B cell (primary cell): Measurements from ENCODE around the gene NR5A2. TPM values are rescaled to one million over a fixed set of nuclear protein-coding genes. Genes with fewer than 3 reads are reported as not detected.

Source experiments
- ATAC-seq: fragments of 200-7000 bp; cut with Tn5 transposase; one replicate; pipeline ENCODE4 v1.10.0; 2021; ENCODE audit warnings: low read depth, mild to moderate bottlenecking, moderate number of reproducible peaks, moderate library complexity
- CTCF ChIA-PET: fragments of 350-600 bp; sonication (Branson Sonifier 250); formaldehyde crosslinking; loops from one replicate; lab custom pipeline; 2021; ENCODE audit warnings: antibody characterized with exemption, inconsistent platforms; lab: Charles Lee
- POLR2A ChIA-PET: fragments of 350-600 bp; sonication (Branson Sonifier 250); formaldehyde crosslinking; loops from one replicate; lab custom pipeline; 2021; ENCODE audit warnings: antibody characterized with exemption; lab: Charles Lee
- DNase-seq: peaks from one replicate; pipeline ENCODE4 v3.0.0; 2013
- H2AFZ ChIP-seq: 2 replicates; pipeline ENCODE4 v1.6.1; 2012; ENCODE audit warnings: mild to moderate bottlenecking, low read depth, low read length; ENCODE audit not compliant: insufficient read depth, poor library complexity, severe bottlenecking
- H3K27ac ChIP-seq, 2 donors: 1 replicate in 1 of 2; 2 replicates in 1 of 2; pipeline ENCODE4 v1.5.1; 2012 to 2013; ENCODE audit warnings: low read length in 2 of 2, mild to moderate bottlenecking in 2 of 2, moderate library complexity in 1 of 2
- H3K27me3 ChIP-seq, 4 experiments: fragments of 200-600 bp in 1 of 4; sonication (generic) in 1 of 4; replicated peaks in 1 of 4; 1 replicate in 2 of 4; 2 replicates in 2 of 4; pipeline versions ENCODE4 v1.6.1 to v1.7.0; 2013 to 2016; ENCODE audit warnings: low read length in 3 of 4, mild to moderate bottlenecking in 2 of 4, mixed read lengths in 1 of 4, moderate library complexity in 1 of 4; ENCODE audit not compliant: insufficient read depth in 4 of 4, control insufficient read depth in 3 of 4; ENCODE audit errors: control extremely low read depth in 1 of 4
- H3K36me3 ChIP-seq, 2 experiments: replicated peaks in 1 of 2; 1 replicate in 1 of 2; 2 replicates in 1 of 2; pipeline versions ENCODE4 v1.6.1 to v1.7.1; 2013; ENCODE audit warnings: low read length in 1 of 2; ENCODE audit not compliant: insufficient read depth in 2 of 2, control insufficient read depth in 1 of 2; ENCODE audit errors: control extremely low read depth in 1 of 2, extremely low read depth in 1 of 2
- H3K4me1 ChIP-seq, 2 donors: fragments of 200-600 bp in 1 of 2; sonication (generic) in 1 of 2; 1 replicate in 1 of 2; 2 replicates in 1 of 2; pipeline versions ENCODE4 v1.5.1 to v1.6.1; 2013 to 2017; ENCODE audit warnings: low read length in 2 of 2; ENCODE audit not compliant: control insufficient read depth in 2 of 2, insufficient read depth in 2 of 2
- H3K4me2 ChIP-seq: replicated peaks from 2 replicates; pipeline ENCODE3; 2012; ENCODE audit warnings: mild to moderate bottlenecking, low read depth, low read length; ENCODE audit not compliant: poor library complexity, severe bottlenecking
- H3K4me3 ChIP-seq, 5 experiments: fragments of 200-600 bp in 1 of 5; sonication (generic) in 1 of 5; 1 replicate in 3 of 5; 2 replicates in 2 of 5; pipeline versions ENCODE4 v1.5.1 to v1.7.0; 2011 to 2016; ENCODE audit warnings: low read length in 4 of 5, mild to moderate bottlenecking in 4 of 5, low read depth in 2 of 5, control low read depth in 1 of 5, moderate library complexity in 1 of 5; ENCODE audit not compliant: insufficient read depth in 1 of 5; ENCODE audit errors: control extremely low read depth in 1 of 5, extremely low read depth in 1 of 5
- H3K79me2 ChIP-seq: fragments of 200-600 bp; sonication (generic); one replicate; pipeline ENCODE4 v1.6.0; 2016; ENCODE audit warnings: low read length; ENCODE audit not compliant: control insufficient read depth, insufficient read depth
- H3K9ac ChIP-seq: fragments of 200-600 bp; sonication (generic); 2 replicates; pipeline ENCODE4 v1.6.1; 2017; ENCODE audit warnings: mild to moderate bottlenecking, low read length, moderate library complexity
- H3K9me3 ChIP-seq, 3 donors: one replicate each; pipeline versions ENCODE4 v1.6.1 to v1.7.1; 2013; ENCODE audit warnings: low read length in 2 of 3; ENCODE audit not compliant: control insufficient read depth in 2 of 3, insufficient read depth in 1 of 3; ENCODE audit errors: control extremely low read depth in 1 of 3
- H4K20me1 ChIP-seq: 2 replicates; pipeline ENCODE4 v1.6.0; 2012; ENCODE audit warnings: mild to moderate bottlenecking, low read length; ENCODE audit not compliant: insufficient read depth, control insufficient read depth, poor library complexity, severe bottlenecking
- H3K27ac Mint-ChIP-seq: one replicate; pipeline ENCODE4 v1.8.0; 2021; ENCODE audit warnings: mixed read lengths
- H3K27me3 Mint-ChIP-seq: one replicate; pipeline ENCODE4 v1.8.0; 2021; ENCODE audit warnings: mixed read lengths
- H3K4me1 Mint-ChIP-seq: one replicate; pipeline ENCODE4 v1.8.0; 2021; ENCODE audit warnings: mixed read lengths
- H3K4me3 Mint-ChIP-seq: one replicate; pipeline ENCODE4 v1.8.0; 2021; ENCODE audit warnings: mixed read lengths
- H3K9me3 Mint-ChIP-seq: one replicate; pipeline ENCODE4 v1.8.0; 2022; ENCODE audit warnings: mixed read lengths; ENCODE audit not compliant: insufficient read depth
- CTCF ChIP-seq: fragments of 200-600 bp; IDR thresholded peaks from one replicate; pipeline ENCODE4 v1.8.0; 2022; ENCODE audit warnings: antibody characterized with exemption, mild to moderate bottlenecking
- EZH2 ChIP-seq: IDR thresholded peaks from 2 replicates; pipeline ENCODE4 v1.6.1; 2012; ENCODE audit warnings: borderline replicate concordance, low read depth, mild to moderate bottlenecking, moderate library complexity, low read length; ENCODE audit not compliant: insufficient read depth, poor library complexity, severe bottlenecking
- WGBS: methylation state at CpG from one replicate; pipeline ENCODE4 v1.1.5; 2013; ENCODE audit warnings: missing lambda C conversion rate; ENCODE audit not compliant: insufficient coverage; 5-methylcytosine and 5-hydroxymethylcytosine counted together
- intact Hi-C: fragments of 100-400 bp; cut with micrococcal nuclease; formaldehyde crosslinking; loops from one replicate; pipeline ENCODE4 v1.10.0; 2022
- polyA plus RNA-seq: library from polyadenylated mRNA; depleted of rRNA; stranded (reverse); fragments of >200 nt; gene quantifications from 2 replicates; pipeline ENCODE4 v1.2.3, GENCODE V29; 2012
- total RNA-seq, 2 donors: library from RNA; stranded (reverse); fragments of 120-200 nt in 1 of 2; gene quantifications; 1 replicate in 1 of 2; 2 replicates in 1 of 2; pipeline versions ENCODE4 v1.2.3 to v1.2.4, GENCODE V29; 2013 to 2022

NR5A2 gene
- total and polyA plus RNA-seq, 2 donors (not counting 1 experiment from before 2014, with no cell fraction given), result 0.07 TPM; not detected in 1

GRCh38 chr1:200033511-200034261, 6.2 kb downstream of the NR5A2 start:
- ATAC-seq (no peak), DNase-seq (peak; percentile 19)
- Histone ChIP-seq H3K4me1 (peaks cover 39% of the 10 kb centered on the region in 2 donors), H3K4me2 (no peak overlapping the region), H4K20me1 (no peaks in the 10 kb centered on the region), H3K27ac (no peak overlapping the region), H3K9ac (no peak overlapping the region), H3K79me2 (no peaks in the 10 kb centered on the region), H2AFZ (no peak overlapping the region), H3K9me3 (peaks cover 0 to 47% (median 2%) of the 10 kb centered on the region in 3 donors), H3K27me3 (peaks cover 0 to 89% (median 75%) of the 10 kb centered on the region in 4 experiments), H3K4me3 (no peak overlapping the region), H3K36me3 (no peaks in the 10 kb centered on the region)
- WGBS, result 68% methylated on average over 12 of the region's 23 CpGs
- peak; percentile 64 for TF ChIP-seq EZH2
- no peak for TF ChIP-seq CTCF
- CTCF ChIA-PET, result no interaction called here
- Mint-ChIP-seq H3K4me1 (peaks cover 25% of the 10 kb centered on the region), H3K27ac (no peak overlapping the region), H3K9me3 (no peaks in the 10 kb centered on the region), H3K4me3 (no peak overlapping the region), H3K27me3 (peaks cover 53% of the 10 kb centered on the region)
- POLR2A ChIA-PET, result no interaction called here
- intact Hi-C loops, result no loop called here

- DNase-seq (no peak), ATAC-seq (no peak)
- H3K36me3 ChIP-seq, result no peaks in the 10 kb centered on the region
- WGBS, result no CpG with 5 or more reads among the region's 7 CpGs
- H3K27me3 ChIP-seq, result peaks cover 0 to 89% (median 75%) of the 10 kb centered on the region in 4 experiments
- H4K20me1 ChIP-seq, result no peaks in the 10 kb centered on the region
- no peak overlapping the region for H3K4me3 ChIP-seq
- H3K9ac ChIP-seq, result no peak overlapping the region
- H3K27ac ChIP-seq, result no peak overlapping the region
- no peak overlapping the region for H3K4me2 ChIP-seq
- CTCF ChIA-PET, result no interaction called here
- TF ChIP-seq EZH2 (no peak), CTCF (no peak)
- peaks cover 25% of the 10 kb centered on the region for H3K4me1 Mint-ChIP-seq
- peaks cover 48% of the 10 kb centered on the region for H3K27me3 Mint-ChIP-seq
- H3K79me2 ChIP-seq, result no peaks in the 10 kb centered on the region
- H3K27ac Mint-ChIP-seq, result no peak overlapping the region
- H3K9me3 ChIP-seq, result peaks cover 0 to 50% (median 2%) of the 10 kb centered on the region in 3 donors
- H3K4me3 Mint-ChIP-seq, result no peak overlapping the region
- no peaks in the 10 kb centered on the region for H3K9me3 Mint-ChIP-seq
- H2AFZ ChIP-seq, result no peak overlapping the region
- intact Hi-C loops, result no loop called here
- POLR2A ChIA-PET, result no interaction called here
- peaks cover 38 to 39% of the 10 kb centered on the region in 2 donors for H3K4me1 ChIP-seq
These were observed 6.7 kb downstream of the NR5A2 start for GRCh38 chr1:200034262-200034557.
